Measurements from ENCODE around the gene KIRREL3.

DNA sequence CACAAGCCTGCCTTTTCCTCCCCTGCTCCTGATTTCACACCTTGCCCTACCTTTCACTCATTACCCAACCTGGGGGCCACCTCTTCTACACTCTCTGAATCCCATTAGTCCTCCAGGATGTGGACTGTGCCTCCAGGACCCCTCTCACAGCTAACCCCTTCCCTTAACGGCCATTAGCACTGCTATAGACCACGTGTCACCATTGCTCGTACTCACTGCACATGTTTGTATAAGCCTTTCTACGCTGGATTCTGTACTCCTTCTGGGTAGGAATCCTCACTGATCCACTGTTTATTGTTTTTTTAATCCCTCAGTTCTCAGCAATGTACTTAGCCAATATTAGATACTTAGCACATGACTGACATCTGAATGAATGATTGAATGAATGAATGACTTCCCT is 40.9 kb downstream of the KIRREL3 start:
- TF ChIP-seq, protein P1, sequence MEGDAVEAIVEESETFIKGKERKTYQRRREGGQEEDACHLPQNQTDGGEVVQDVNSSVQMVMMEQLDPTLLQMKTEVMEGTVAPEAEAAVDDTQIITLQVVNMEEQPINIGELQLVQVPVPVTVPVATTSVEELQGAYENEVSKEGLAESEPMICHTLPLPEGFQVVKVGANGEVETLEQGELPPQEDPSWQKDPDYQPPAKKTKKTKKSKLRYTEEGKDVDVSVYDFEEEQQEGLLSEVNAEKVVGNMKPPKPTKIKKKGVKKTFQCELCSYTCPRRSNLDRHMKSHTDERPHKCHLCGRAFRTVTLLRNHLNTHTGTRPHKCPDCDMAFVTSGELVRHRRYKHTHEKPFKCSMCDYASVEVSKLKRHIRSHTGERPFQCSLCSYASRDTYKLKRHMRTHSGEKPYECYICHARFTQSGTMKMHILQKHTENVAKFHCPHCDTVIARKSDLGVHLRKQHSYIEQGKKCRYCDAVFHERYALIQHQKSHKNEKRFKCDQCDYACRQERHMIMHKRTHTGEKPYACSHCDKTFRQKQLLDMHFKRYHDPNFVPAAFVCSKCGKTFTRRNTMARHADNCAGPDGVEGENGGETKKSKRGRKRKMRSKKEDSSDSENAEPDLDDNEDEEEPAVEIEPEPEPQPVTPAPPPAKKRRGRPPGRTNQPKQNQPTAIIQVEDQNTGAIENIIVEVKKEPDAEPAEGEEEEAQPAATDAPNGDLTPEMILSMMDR (IDR thresholded peaks at IDR 0.05): no peak
- TF ChIP-seq POLR2A (IDR thresholded peaks at IDR 0.05): no peak

Data from esophagus squamous epithelium (tissue), 4 donors.